Measurements from ENCODE around the gene SOCS1. TPM values are rescaled to one million over a fixed set of nuclear protein-coding genes. Genes with fewer than 3 reads are reported as not detected.

The SOCS1 gene, protein sequence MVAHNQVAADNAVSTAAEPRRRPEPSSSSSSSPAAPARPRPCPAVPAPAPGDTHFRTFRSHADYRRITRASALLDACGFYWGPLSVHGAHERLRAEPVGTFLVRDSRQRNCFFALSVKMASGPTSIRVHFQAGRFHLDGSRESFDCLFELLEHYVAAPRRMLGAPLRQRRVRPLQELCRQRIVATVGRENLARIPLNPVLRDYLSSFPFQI
- total RNA-seq (10 to 100 TPM; 14.7 to 16.7 TPM), polyA plus RNA-seq (10 to 100 TPM; 17.6 to 37.8 TPM)

DNA sequence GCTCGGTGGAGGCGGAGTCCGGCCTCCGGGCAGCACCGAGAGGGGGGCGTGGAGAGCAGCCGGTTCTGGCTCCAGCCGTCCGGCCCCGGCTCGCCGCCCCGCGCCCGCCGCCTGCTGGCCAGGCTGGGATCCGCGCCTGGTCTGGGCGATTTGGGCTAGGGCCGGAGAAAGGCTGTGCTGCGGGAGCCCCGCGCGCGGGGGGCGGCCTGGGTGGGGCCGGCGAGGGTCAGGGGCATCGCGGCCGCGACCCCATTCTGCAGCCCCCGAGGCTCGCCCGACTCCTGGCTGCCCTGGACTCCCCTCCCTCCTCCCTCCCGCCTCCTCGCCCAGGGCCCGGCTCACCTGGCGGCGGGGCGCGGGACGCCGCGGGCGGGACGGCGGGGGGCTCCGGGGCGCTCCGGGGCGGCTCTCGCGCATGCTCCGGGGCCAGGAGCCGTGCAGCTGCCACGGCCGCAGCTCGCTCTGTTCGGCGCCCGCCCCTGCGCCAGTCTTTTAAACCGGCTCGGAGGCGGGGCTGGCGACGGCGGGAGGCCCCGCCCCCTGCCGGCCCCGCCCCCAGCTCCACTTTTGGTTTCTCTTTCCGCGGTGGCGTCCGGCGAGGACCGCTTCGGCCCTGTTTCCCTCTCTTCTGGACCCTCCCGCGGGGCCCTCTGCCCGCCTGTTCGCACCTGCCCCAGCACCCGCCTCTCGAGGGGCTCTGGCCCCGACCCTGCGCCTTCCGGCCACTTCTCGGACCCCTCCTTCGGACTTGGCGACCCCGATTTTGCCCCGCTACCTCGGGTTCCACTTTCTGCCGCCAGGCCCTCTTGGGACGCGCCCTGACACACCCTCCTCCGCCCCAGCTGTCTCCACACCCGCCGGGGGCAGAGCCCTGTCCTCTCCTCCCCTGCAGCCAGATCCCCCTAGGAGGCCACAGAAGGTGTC lies at the start of gene SOCS1:
TSS of gene SOCS1 (minus strand) at position 468 of the 924 bp plus-strand sequence. CDS start 726 bp downstream, outside the sequence.
- H3K27ac Mint-ChIP-seq = peak within 1 kb of the TSS; percentile 92 to 99 (median 97)
- Histone ChIP-seq H3K27me3 (ENCODE audit: insufficient read depth, low read length) (no peaks in the 10 kb centered on the region), H3K36me3 (ENCODE audit: insufficient read depth, low read length) (peaks cover 6% of the 10 kb centered on the region), H3K9me3 (ENCODE audit: control insufficient read depth in 1 of 2, low read length in 2 of 2) (no peaks in the 10 kb centered on the region), H3K27ac (ENCODE audit: low read depth, low read length) (peak within 1 kb of the TSS; percentile 83), H3K4me3 (ENCODE audit: low read length in 2 of 2) (peak within 1 kb of the TSS; percentile 73 to 85), H3K4me1 (ENCODE audit: insufficient read depth, low read length) (peaks cover 60% of the 10 kb centered on the region)
- ChIA-PET CTCF (ENCODE audit: partially characterized antibody) (interaction anchor here (0.7 to 7.6 kb wide), 36 partner anchors 10 to 307 kb away, joined by 3 to 197 read pairs (median 6); partner anchors contain the start of genes PRM3 and TNP2), POLR2A (ENCODE audit: partially characterized antibody) (interaction anchor here (0.5 to 8.3 kb wide), 55 partner anchors 8 to 660 kb away, joined by 3 to 283 read pairs (median 6); partner anchors contain the start of genes CLEC16A, DEXI, GSPT1 and TNP2)
- peaks cover 0 to 12% (median 0%) of the 10 kb centered on the region in 8 donors for H3K9me3 Mint-ChIP-seq
- peak within 1 kb of the TSS; percentile 90 to 98 (median 94) for H3K4me3 Mint-ChIP-seq
- no peaks in the 10 kb centered on the region for H3K27me3 Mint-ChIP-seq
- intact Hi-C loops (cut with micrococcal nuclease) = loop anchor here (1.0 to 10.0 kb wide), 9 partner anchors 23 to 659 kb away; partner anchors contain the start of genes CLEC16A, GSPT1, RMI2 and TXNDC11
- H3K36me3 Mint-ChIP-seq = peaks cover 5 to 28% of the 10 kb centered on the region in 2 donors
- DNase-seq = peak; percentile 78 to 87 (median 83)
- H3K4me1 Mint-ChIP-seq = peaks cover 38 to 77% (median 48%) of the 10 kb centered on the region in 4 donors

DNA sequence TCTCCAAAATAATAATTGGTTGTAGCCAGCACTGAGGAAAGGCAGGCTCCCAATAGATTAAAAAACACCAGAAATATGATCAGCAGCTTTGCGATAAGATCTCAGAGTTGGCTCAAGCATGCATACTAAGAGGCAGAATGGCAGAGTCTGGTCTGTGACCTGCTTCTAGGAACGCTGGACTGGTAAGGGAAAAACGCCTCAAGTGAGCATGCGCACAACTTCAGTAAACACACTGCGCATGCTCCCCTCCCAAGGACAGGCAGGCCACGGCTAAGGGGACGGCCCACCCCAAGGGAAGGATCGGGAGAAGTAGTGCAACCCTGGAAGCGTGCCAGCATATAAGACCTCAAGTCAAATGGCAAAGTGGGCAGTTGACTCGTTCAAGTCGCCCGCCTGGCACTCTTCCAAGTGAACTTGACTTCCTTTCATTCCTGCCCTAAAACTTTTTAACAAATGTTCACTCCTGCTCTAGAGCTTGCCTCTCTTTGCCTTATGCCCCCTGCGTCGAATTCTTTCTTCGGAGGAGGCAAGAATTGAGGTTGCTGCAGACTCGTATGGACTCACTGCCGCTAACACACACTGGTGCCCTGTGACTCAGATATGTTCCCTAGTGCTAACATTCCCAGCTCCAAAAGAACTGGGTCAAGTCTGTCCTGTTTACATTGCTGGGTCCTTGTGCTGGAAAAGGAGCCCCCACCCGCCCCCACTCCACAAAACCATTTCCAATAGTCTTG lies 47.6 kb upstream of the SOCS1 start:
- CTCF ChIA-PET (ENCODE audit: partially characterized antibody) = no interaction called here
- Histone ChIP-seq H3K4me1 (ENCODE audit: insufficient read depth, low read length) (no peaks in the 10 kb centered on the region), H3K36me3 (ENCODE audit: insufficient read depth, low read length) (no peaks in the 10 kb centered on the region), H3K27me3 (ENCODE audit: insufficient read depth, low read length) (no peaks in the 10 kb centered on the region), H3K27ac (ENCODE audit: low read depth, low read length) (no peak overlapping the region), H3K9me3 (ENCODE audit: control insufficient read depth in 1 of 2, low read length in 2 of 2) (no peaks in the 10 kb centered on the region), H3K4me3 (ENCODE audit: low read length in 2 of 2) (no peak overlapping the region)
- Mint-ChIP-seq H3K4me1 (no peaks in the 10 kb centered on the region), H3K36me3 (no peaks in the 10 kb centered on the region), H3K27me3 (peaks cover 0 to 2% of the 10 kb centered on the region in 2 donors), H3K9me3 (peaks cover 0 to 2% (median 0%) of the 10 kb centered on the region in 8 donors), H3K27ac (no peak overlapping the region), H3K4me3 (no peak overlapping the region)
- no peak for DNase-seq
- POLR2A ChIA-PET (ENCODE audit: partially characterized antibody) = no interaction called here
- intact Hi-C loops (cut with micrococcal nuclease) = no loop called here

DNA sequence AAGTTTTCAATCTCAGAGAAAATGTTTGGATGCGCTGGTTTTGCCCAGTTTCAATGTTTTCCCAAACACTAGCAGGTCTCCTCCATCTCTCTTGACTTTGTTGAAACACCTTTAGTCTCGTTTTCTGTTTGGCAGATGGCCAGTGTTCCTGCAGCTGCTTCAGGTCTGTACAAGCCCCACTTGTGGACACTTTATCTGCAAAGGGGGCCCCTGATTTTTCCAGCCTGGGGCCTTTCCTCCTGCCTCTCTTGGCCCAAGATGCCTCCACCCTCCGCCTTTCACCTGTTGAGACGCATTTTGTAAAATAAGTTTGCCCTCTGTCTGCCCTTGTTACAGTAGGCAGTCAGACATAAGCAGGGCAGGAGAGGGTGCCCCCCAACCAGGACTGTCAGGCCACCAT lies 47.0 kb upstream of the SOCS1 start:
- DNase-seq = no peak
- H3K4me3 ChIP-seq (ENCODE audit: low read length in 2 of 2) = no peak overlapping the region
- no peaks in the 10 kb centered on the region for H3K27me3 ChIP-seq (ENCODE audit: insufficient read depth, low read length)
- no peak overlapping the region for H3K4me3 Mint-ChIP-seq
- H3K9me3 ChIP-seq (ENCODE audit: control insufficient read depth in 1 of 2, low read length in 2 of 2) = no peaks in the 10 kb centered on the region
- ChIA-PET POLR2A (ENCODE audit: partially characterized antibody) (no interaction called here), CTCF (ENCODE audit: partially characterized antibody) (no interaction called here)
- H3K27ac ChIP-seq (ENCODE audit: low read depth, low read length) = no peak overlapping the region
- no peak overlapping the region for H3K27ac Mint-ChIP-seq
- H3K4me1 ChIP-seq (ENCODE audit: insufficient read depth, low read length) = peaks cover 3% of the 10 kb centered on the region
- H3K9me3 Mint-ChIP-seq = peaks cover 0 to 2% (median 0%) of the 10 kb centered on the region in 8 donors
- intact Hi-C loops (cut with micrococcal nuclease) = no loop called here
- H3K27me3 Mint-ChIP-seq = peaks cover 0 to 2% of the 10 kb centered on the region in 2 donors
- no peaks in the 10 kb centered on the region for H3K36me3 Mint-ChIP-seq
- H3K4me1 Mint-ChIP-seq = peaks cover 0 to 2% (median under 1%) of the 10 kb centered on the region in 4 donors
- no peaks in the 10 kb centered on the region for H3K36me3 ChIP-seq (ENCODE audit: insufficient read depth, low read length)

DNA sequence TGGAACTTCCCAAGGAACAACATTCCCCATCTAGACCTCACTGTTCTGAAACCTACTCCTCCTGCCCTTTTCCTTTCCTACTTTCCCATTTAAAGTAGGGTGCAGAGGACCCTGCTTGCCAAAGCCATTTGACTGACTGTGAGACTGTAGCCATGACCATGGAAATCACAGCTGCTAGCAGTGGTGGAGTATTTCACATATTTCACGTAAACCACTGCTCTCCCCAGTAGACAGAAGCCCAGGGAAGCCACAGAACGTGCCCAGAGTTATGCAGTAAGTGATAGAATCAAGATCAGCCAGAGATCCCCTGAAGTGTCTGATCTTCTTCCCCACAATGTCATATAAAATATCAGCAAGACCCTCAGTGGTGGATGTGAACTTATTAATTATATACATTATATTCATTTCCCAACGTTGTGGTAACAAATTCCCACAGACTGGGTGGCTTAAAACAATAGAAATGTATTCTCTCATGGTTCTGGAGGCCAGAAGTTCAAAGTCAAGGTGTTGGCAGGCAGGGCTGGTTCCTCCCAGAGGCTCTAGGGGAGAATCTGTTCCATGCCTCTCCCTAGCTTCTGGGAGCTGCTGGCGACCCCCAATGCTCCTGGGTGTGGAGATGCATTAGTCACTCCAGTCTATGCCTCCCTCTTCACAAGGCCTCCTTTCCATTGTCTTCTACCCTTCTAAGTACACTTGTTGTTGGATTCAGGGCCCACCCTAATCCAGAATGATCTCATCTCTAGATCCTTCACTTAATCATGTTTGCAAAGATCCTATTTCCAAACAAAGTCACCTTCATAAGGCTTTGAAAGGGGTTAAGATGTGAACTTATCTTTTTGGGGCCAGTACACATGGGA lies 45.9 kb upstream of the SOCS1 start:
- H3K4me3 ChIP-seq (ENCODE audit: low read length in 2 of 2) = no peak overlapping the region
- no peak overlapping the region for H3K27ac ChIP-seq (ENCODE audit: low read depth, low read length)

DNA sequence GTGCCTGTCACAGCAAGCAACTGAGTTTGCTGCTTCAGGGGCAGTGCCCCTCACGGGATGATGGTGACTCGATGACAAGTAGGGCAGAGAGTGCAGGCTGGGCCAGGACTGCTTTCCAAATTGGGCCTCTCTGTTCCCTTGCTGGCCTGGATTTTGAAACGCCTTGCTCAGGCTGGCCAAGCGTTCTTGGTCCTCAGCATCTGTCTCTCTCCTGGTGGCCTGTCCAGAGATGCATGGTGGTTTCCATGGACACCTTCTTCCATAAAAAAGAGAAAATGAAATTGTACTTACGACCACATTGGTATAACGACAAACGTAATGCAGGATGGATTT lies 44.5 kb upstream of the SOCS1 start:
- H3K4me3 ChIP-seq (ENCODE audit: low read length in 2 of 2) = no peak overlapping the region
- peaks cover 16% of the 10 kb centered on the region for H3K4me1 ChIP-seq (ENCODE audit: insufficient read depth, low read length)
- Mint-ChIP-seq H3K27me3 (peaks cover 0 to 2% of the 10 kb centered on the region in 2 donors), H3K4me1 (peaks cover 12 to 16% (median 13%) of the 10 kb centered on the region in 4 donors), H3K9me3 (no peaks in the 10 kb centered on the region), H3K27ac (no peak overlapping the region), H3K36me3 (no peaks in the 10 kb centered on the region), H3K4me3 (no peak overlapping the region)
- POLR2A ChIA-PET (ENCODE audit: partially characterized antibody) = no interaction called here
- DNase-seq = no peak
- intact Hi-C loops (cut with micrococcal nuclease) = no loop called here
- no peaks in the 10 kb centered on the region for H3K36me3 ChIP-seq (ENCODE audit: insufficient read depth, low read length)
- H3K9me3 ChIP-seq (ENCODE audit: control insufficient read depth in 1 of 2, low read length in 2 of 2) = no peaks in the 10 kb centered on the region
- CTCF ChIA-PET (ENCODE audit: partially characterized antibody) = interaction anchor here (3.9 kb wide), 1 partner anchor 328 kb away, joined by 40 read pairs; no protein-coding TSS in a partner anchor
- H3K27me3 ChIP-seq (ENCODE audit: insufficient read depth, low read length) = no peaks in the 10 kb centered on the region
- H3K27ac ChIP-seq (ENCODE audit: low read depth, low read length) = no peak overlapping the region

More for the DNA sequence above, 45.9 kb upstream of the SOCS1 start:
- ChIA-PET POLR2A (ENCODE audit: partially characterized antibody) (no interaction called here), CTCF (ENCODE audit: partially characterized antibody) (no interaction called here)
- no peak overlapping the region for H3K4me3 Mint-ChIP-seq
- no peak for DNase-seq
- H3K4me1 ChIP-seq (ENCODE audit: insufficient read depth, low read length) = peaks cover 14% of the 10 kb centered on the region
- H3K36me3 ChIP-seq (ENCODE audit: insufficient read depth, low read length) = no peaks in the 10 kb centered on the region
- H3K27ac Mint-ChIP-seq = no peak overlapping the region
- peaks cover 0 to 2% of the 10 kb centered on the region in 2 donors for H3K27me3 Mint-ChIP-seq
- intact Hi-C loops (cut with micrococcal nuclease) = no loop called here
- peaks cover 0 to 2% (median 0%) of the 10 kb centered on the region in 8 donors for H3K9me3 Mint-ChIP-seq
- H3K9me3 ChIP-seq (ENCODE audit: control insufficient read depth in 1 of 2, low read length in 2 of 2) = no peaks in the 10 kb centered on the region
- H3K27me3 ChIP-seq (ENCODE audit: insufficient read depth, low read length) = no peaks in the 10 kb centered on the region
- H3K36me3 Mint-ChIP-seq = no peaks in the 10 kb centered on the region
- H3K4me1 Mint-ChIP-seq = peaks cover 11% of the 10 kb centered on the region in 4 donors

DNA sequence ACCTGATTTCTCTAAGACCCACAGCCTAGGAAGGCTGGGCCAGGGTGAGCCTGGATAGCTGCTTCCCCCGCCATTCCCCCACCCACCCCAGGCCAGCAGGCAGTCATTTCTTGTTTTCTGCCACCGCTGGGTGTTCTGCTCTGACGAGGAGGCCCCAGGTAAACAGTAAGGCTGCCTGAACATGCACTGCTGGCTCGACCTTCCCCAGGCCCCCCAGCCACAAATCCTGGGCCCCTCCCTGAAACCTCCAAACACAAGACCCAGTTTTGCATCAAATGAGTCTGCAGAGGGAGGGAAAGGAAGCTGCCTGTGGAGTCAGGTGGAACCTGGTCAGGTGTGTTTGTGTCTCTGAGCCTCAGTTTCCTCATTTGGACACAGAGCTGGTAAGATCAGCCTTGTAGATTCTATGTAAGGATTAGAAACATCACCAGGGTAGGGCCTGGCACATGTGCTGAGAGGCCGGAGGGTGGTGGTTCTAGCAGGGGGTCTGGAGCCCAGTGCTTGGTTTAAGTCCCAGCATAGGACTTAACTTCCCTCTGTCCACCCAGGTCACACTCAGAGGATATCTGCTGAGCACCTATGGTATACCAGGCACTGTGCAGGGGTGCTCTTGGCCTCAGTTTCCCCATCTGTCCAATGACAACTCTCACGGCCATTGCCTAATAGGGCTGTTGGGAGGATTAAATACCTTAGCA lies 44.0 kb upstream of the SOCS1 start:
- Mint-ChIP-seq H3K4me3 (no peak overlapping the region), H3K27me3 (peaks cover 0 to 2% of the 10 kb centered on the region in 2 donors), H3K27ac (no peak overlapping the region), H3K9me3 (no peaks in the 10 kb centered on the region), H3K36me3 (no peaks in the 10 kb centered on the region), H3K4me1 (peaks cover 12 to 16% (median 13%) of the 10 kb centered on the region in 4 donors)
- ChIA-PET CTCF (ENCODE audit: partially characterized antibody) (interaction anchor here (3.3 to 4.0 kb wide), 3 partner anchors 44 to 336 kb away, joined by 25 to 40 read pairs (median 40); partner anchors contain the start of gene SOCS1), POLR2A (ENCODE audit: partially characterized antibody) (no interaction called here)
- intact Hi-C loops (cut with micrococcal nuclease) = loop anchor here (5.0 kb wide), 1 partner anchor 43 kb away; the partner anchor contains the start of gene SOCS1
- no peaks in the 10 kb centered on the region for H3K36me3 ChIP-seq (ENCODE audit: insufficient read depth, low read length)
- no peak overlapping the region for H3K4me3 ChIP-seq (ENCODE audit: low read length in 2 of 2)
- no peaks in the 10 kb centered on the region for H3K27me3 ChIP-seq (ENCODE audit: insufficient read depth, low read length)
- no peak for DNase-seq
- peaks cover 16% of the 10 kb centered on the region for H3K4me1 ChIP-seq (ENCODE audit: insufficient read depth, low read length)
- no peaks in the 10 kb centered on the region for H3K9me3 ChIP-seq (ENCODE audit: control insufficient read depth in 1 of 2, low read length in 2 of 2)
- no peak overlapping the region for H3K27ac ChIP-seq (ENCODE audit: low read depth, low read length)

All from CD4-positive, alpha-beta memory T cell (primary cell).